ENCODE measurements around the gene XAB2.

XAB2 gene

DNA sequence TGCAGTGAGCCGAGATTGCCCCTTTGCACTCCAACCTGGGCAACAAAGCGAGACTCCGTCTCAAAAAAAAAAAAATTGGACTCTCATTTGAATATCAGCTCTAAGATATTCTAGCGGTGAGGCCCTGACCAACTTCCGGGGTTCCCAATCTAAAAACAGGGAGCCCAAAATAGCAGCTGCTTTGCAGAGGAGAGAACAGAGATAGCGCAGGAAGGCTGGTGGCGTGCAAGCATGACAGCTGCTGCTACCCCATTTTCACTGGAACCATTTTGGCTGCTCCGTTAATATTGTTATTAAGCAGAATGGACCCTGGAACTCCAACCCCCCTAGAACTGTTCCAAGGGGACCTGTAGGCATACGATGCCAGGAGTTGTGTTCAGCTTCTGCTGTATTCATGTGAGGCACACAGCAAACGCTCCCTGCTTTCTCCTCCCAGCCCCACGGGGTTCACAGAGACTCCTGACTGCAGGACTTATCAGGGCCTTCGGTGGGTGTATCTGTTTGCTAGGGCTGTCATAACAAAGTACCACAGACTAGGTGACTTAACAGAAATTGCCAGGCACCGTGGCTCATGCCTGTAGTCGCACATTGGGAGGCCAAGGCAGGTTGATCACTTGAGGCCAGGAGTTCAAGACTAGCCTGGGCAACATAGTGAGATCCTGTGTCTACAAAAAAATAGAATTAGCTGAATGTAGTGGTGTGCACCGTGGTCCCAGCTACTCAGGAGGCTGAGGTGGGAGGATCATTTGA, 19.1 kb upstream of the XAB2 start:
- peak; percentile 0 for DNase-seq

DNA sequence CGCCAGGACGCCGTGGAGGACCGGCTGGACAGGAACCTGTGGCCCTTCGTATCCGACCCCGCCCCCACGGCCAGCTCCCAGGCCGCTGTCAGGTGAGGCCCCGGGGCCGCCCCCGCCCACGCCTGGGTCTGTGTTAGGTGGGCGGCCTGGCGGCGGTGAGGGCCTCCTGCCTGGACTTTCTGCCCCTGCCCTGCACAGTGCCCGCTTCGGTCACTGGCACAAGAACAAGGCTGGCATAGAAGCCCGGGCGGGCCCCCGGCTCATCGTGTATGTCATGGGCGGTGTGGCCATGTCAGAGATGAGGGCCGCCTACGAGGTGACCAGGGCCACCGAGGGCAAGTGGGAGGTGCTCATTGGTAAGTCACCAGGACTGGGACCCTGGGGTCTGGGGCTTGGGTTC, 17.8 kb upstream of the XAB2 start:
- no peak for DNase-seq

DNA sequence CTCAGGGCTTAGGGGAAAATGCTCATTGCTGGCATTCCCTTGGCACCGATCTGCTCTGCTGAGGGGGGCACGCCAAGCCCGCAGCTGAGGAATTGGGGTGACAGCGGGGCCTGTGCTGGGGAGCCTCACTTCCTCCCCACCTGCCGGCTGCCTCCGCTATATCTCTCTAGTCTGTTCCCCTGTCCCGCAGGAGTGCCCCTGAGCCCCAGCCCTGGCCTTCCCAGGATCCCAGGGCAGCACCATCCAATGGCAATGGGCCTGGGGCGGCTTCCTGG, 17.0 kb upstream of the XAB2 start:
- DNase-seq = no peak

DNA sequence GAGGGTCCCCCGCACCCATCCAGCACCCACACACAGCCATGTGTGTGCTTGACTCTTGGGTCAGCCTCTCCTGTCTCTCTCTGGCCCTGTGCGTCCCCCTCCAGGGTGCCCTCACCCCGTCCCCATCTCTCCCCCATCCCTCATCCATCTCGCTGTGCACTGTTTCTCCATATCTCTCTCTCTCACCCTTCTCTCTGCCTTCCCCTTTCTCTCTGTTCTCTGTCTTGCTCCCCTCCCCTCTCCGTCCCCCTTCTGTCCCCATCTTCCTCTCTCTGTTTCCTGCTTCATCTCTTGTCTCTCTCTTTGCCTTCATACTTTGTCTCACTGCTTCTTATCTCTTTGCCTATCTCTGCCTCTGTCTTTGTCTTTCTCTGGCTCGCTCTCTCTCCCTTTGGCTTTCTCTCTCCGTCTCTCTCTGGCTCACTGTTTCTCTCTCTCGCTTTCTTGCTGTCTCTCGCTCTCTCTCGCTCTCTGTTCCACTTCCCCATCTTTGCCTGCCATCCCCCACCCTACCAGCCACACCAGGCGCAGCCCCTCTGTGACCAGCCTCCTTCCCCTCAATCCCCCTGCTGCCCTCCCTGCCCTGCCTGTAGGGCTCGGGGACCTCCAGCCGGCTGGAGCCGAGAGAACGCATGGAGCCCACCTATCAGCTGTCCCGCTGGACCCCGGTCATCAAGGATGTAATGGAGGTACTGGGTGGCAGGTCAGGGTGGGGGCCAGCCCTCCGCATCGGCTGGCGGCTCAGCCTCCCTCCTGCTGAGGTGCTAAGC, 16.5 kb upstream of the XAB2 start:
- DNase-seq = no peak

DNA sequence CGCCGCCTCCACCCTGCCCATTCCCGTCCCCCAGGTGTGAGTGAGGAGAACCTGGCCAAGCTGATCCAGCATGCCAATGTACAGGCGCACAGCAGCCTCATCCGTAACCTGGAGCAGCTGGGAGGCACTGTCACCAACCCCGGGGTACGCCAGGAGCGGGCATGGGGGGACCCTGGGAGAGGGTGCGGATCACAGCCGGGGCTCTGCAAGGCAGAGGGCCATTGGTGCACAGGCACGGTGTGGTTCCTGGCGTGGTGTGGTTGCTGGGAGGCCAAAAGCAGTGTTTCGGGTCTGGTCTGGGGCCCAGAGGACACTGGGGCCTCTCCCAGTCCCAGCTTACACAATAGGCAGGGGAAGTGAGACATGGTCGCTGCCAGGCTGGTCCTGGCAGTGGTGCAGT, 15.8 kb upstream of the XAB2 start:
- no peak for DNase-seq

DNA sequence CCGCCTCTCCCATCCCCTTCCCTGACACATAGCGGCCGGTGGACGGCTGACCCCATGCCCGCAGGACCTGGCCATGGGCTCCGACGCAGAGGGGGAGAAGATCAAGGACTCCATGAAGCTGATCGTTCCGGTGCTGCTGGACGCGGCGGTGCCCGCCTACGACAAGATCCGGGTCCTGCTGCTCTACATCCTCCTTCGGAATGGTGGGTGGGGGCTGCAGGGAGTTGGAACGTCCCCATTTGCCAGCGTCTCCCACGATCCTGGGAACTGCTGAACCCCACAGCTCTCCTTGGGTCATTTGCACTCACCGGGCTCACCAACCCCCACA, 15.2 kb upstream of the XAB2 start:
- DNase-seq = no peak

DNA sequence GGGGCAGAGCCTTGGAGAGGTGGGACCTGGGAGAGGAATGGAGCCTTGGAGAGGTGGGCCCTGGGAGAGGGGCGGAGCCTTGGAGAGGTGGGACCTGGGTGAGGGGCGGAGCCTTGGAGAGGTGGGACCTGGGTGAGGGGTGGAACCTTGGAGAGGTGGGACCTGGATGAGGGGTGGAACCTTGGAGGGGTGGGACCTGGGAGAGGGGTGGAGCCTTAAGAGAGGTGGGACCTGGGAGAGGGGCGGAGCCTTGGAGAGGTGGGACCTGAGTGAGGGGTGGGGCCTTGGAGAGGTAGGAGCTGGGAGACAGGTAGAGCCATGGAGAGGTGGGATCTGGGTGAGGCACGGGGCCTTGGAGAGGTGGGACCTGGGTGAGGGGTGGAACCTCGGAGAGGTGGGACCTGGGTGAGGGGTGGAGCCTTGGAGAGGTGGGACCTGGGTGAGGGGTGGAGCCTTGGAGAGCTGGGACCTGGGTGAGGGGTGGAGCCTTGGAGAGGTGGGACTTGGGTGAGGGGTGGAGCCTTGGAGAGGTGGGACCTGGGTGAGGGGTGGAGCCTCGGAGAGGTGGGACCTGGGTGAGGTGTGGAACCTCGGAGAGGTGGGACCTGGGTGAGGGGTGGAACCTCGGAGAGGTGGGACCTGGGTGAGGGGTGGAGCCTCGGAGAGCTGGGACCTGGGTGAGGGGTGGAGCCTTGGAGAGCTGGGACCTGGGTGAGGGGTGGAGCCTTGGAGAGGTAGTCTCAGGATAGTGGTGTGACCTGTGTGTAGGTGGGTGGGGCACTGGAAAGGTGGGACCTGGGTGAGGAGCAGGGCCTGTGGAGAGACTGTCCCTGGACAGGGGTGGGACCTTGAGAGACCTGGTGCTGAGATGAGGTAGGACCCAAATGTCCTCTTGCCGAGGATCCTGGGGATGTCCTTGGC, 14.5 kb upstream of the XAB2 start:
- DNase-seq = peak; percentile 23

DNA sequence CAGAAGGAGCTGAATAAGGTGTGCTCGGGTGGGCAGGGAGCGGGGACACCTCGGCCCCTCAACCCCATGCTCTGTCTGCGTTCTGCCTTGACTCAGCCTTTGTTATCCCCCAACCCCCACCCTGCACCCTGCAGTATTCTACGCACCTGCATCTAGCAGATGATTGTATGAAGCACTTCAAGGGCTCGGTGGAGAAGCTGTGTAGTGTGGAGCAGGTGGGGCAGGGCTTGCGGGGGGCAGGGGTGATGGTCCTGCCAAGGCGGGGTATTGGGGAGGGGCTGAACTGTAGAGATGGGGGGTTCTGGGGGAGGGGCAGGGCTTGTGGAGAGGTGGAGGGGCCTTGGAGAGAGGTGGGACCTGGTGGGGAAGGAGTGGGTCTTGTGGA, 13.7 kb upstream of the XAB2 start:
- no peak for DNase-seq

DNA sequence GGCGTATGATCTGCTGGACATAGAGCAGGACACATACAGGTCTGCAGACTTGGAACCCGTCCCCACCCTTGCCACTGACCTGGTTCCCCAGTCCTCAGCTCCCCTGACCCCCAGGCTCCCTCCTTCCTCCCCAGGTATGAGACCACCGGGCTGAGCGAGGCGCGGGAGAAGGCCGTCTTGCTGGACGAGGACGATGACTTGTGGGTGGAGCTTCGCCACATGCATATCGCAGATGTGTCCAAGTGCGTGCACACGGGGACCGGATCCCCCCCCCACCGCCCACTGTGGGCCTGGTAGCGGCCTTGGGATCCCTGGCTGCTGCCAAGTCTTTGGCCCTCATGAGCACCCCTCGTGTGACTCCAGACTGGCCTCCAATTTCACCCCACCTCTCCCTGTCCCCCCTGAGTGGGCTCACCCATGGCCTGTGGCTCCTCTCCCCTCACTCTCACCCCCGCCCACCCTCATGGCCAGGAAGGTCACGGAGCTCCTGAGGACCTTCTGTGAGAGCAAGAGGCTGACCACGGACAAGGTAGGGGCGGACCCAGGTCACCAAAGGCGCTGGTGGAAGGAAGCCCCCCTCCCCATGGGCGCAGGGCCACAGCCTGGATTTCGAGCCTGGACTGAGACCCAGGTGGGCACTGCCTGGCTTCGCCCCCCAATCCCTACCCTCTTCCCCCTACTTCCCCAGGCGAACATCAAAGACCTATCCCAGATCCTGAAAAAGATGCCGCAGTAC, 13.1 kb upstream of the XAB2 start:
- DNase-seq = no peak

DNA sequence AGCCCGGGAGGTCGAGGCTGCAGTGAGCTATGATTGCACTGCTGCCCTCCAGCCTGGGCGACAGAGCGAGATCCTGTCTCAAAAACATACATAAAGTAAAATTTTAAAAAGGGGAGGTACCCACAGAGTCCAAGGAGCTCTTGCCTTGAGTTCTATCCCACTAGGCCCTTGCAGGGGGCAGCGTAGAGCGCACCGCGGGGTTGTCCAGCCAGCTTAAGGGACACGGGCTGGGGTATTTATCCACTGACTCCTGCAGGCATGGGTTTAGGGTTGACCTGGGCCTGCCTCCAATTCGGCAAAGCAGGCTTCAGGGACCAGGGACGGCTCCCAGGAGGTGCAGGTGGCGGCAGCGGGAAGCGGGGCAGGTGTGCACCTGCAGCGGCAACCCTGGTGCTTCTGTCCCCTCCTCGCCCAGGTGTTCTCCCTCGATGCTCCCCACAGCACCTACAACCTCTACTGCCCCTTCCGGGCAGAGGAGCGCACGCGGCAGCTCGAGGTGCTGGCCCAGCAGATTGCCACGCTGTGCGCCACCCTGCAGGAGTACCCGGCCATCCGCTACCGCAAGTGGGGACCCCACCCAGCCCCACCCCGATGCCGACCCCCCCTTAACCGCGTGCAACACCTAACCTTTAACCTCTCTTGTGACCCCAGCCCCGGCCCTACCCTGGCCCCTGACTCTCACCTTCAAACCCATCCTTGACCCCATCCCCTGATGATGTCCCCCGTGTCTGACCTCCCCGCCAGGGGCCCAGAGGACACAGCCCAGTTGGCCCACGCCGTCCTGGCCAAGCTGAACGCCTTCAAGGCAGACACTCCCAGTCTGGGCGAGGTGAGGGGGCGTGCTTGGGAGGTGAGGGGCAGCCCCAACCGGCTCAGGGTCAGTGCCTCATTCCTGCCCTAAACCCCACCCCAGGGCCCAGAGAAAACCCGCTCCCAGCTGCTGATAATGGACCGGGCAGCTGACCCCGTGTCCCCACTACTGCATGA, 12.2 kb upstream of the XAB2 start:
- no peak for DNase-seq

DNA sequence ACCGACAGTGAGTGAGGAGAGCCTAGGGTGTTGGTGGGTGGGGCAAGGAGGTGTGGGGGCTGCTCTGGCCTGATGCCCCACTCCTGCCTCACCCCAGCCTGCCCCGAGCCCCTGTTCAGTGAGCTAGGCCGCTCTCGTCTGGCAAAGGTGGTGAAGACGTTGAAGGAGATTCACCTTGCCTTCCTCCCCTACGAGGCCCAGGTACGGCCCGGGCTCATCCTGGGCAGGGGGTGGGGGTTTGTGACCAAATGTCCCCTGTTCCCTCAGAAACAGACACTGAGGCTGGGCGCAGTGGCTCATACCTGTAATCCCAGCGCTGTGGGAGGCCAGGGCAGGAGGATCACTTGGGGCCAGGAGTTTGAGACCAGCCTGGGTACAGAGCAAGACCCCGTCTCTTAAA, 11.5 kb upstream of the XAB2 start:
- no peak for DNase-seq

DNA sequence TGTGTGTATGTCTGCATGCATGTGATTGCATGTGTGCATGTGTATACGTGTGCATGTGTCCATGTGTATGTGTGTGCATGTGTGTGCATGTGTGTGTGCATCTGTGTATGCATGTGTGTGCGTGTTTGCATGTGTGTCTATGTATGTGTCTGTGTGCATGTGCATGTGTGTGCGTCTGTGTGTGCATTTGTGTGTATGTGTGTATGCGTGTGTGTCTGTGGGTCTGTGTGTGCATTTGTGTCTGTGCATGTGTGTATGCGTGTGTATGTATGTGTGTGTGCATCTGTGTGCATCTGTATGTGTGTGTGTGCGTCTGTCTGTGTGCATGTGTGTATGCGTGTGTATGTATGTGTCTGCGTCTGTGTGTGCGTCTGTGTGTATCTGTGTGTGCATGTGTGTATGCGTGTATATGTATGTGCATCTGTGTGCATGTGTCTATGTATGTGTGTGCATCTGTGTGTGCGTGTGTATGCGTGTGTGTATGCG, 10.6 kb upstream of the XAB2 start:
- no peak for DNase-seq

DNA sequence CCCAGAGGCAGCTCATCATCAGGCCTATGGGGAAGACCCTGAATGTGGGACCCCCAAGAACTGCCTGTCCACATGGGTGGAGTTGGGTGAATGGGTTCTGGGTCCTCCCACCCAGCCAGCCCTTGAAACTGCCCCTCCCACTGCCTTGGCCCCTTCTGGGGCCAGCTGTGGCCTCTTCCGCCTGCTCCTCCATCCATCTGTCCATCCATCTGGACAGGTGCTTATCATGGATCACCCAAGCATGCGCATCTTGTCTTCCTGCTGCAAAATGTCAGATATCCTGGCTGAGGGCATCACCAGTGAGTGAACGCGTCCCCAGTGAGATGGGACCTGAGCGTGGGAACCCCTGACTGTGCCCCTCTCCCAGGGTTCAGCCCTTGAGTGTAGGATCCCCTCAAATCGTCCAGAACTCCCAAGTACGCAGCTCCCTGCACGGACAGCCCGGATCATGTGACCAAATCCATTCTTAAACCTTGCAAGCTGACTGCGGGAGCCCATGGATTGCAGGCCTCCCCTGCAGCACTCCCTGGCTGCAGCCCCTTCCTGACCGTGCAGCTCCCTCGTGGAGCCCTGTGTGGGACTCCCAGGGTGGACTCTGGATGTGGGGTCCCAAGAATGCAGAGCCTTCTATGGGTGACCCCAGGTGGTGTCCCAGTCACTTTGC, 9.6 kb upstream of the XAB2 start:
- DNase-seq = no peak

DNA sequence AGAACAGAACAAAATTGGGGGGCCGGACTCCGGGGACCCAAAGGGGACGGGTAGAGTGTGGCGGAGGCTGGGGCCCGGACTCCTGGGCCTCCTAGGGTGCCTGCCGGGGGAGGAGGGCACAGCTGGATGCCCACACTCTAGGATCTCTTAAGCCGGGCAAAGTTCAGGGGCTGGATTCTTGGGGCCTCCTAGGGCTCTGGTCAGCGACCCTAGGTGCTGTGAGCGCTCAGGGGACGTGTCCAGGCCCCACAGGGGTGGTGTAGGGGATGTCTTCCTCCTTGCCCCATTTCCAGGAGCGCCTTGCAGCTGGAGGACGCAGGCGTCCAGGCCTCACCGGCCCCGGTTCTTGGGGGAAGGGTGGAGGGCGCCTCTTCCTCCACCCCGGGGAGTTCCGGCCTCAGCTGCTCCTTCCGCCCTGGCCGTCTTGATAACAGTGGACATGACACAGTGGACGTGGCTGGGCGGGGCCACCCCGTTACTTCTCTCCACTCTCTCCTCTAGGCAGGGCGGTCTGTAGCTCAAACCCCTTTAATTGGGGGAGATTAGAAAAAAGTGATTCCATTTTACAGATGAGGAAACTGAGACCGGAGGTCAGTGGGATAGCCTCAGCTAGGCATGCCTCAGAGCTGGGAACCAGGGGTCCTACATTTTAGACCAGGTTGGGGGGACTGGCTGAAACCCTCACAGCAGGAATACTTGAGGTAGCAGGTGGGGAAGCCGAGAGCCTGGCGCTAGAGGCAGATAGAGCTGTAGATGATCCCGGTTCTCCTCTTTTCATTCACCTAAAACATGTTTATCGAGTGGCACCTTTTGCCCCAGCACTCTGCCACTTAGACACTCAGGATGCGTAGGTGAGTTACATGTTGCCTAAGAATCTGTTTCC, 8.3 kb upstream of the XAB2 start:
- DNase-seq = peak; percentile 15

DNA sequence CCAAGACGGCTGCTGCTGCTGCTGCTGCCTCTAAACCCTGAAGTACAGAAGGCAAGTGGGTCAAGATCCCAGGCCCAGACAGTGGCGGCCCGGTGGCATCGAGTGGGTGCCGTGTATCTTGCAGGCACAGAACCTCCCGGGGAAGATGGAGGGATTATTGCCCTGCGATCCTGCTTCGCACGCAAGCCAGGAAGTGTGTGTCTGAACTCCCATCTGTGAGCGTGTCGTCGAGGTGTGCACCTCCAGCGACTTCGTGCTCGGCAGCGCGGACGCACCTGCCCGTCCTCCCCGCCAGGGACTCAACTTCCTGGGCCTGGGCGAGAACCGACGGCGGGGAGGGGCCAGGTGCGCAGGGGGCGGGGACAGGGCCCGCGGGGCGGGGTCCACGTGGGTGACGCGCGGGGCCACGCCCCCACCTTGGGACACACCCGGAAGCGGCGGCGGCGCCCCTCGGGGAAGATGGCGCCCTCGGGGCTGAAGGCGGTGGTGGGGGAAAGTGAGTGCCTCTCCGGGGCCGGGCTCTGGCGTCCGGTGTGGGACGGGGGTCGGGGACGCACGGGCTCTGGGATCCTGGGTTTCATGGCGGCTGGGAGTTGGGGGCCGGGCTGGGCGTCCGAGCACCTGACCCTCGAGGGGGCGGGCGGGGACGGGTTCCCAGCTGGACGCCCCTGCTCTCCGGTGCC, 7.5 kb upstream of the XAB2 start, which contains the start of gene STXBP2:
STXBP2 (plus strand) TSS at position 420 of the 683 bp plus-strand sequence; CDS start at position 460, 40 bp downstream.
- peak; percentile 92 for DNase-seq

DNA sequence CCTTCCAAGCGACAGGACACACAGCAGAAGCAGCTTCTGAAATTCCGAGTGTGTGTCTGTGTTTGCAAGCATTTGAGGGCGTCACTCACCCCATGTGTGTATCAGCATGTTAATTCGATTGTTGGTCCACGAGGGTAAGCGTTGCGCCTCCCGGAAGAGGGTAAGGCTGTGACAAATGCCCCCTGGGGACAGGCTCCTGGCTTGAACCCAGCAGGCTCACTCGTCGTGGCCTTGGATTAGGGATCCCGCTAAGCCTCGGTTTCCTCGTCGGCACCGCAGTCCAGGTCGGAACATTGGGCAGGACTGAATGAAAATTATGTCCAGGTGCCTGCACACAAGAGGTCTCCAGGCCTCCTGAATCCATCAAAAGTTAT, 7.0 kb upstream of the XAB2 start:
- no peak for DNase-seq

DNA sequence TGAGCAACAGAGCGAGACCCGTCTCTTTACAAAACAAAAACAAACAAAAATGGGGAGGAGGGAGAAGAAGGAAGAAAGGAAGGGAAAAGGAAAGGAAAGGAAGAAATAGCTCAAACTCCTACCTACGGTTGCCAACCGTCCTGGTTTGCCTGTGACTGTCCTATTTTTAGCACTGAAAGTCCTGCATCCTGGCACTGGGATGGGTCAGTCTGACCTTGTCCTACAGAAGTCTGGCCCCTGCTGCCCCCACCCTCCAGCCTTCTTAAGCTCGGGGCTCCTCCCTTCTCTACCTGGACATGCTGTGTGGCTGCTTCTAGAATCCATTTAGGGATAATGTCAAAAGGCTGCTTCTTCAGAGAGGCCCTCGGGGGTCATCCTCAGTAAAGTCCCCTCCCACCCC, 6.3 kb upstream of the XAB2 start:
- DNase-seq = no peak

DNA sequence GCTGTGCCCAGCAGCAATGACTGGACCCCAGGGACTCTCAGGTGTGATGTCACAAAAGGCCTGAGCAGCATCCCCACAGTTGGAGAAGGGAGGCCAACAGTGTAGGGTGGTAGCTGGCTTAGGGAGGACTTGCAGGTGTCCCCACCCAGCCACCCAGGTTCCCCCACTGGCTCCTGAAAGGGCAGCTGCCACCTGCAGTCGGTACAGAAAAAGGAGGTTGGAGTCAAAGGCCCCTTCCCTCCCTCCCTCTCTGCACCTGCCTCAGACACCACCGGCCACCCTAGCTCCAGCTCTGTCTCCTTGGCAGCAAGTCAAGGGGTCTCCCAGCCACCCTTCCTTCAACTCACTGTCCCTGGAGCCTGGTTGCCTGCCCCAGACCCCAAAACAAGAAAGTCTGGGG, 4.4 kb upstream of the XAB2 start, which contains the start of gene PCP2:
PCP2 (minus strand) TSS at position 22 of the 400 bp plus-strand sequence. CDS start 262 bp downstream, outside the sequence.
- DNase-seq = no peak

Data from CD4-positive, alpha-beta T cell treated with Interleukin-6 for 4 hours (primary cell).